Left ventricle myocardium inferior (tissue), 1 donor: ENCODE data around the gene TOP1. TPM values are rescaled to one million over a fixed set of nuclear protein-coding genes. Genes with fewer than 3 reads are reported as not detected.

Experiments used
- DNase-seq: peaks from one replicate; pipeline ENCODE4 v3.0.0-alpha.2; 2020
- H3K27ac ChIP-seq: fragments of 200-600 bp; replicated peaks from 2 replicates; pipeline ENCODE4 v1.8.0; 2021
- H3K27me3 ChIP-seq: fragments of 200-600 bp; 2 replicates; pipeline ENCODE4 v1.8.0; 2021; ENCODE audit warnings: low read depth
- H3K36me3 ChIP-seq: fragments of 200-600 bp; 2 replicates; pipeline ENCODE4 v1.8.0; 2021
- H3K4me1 ChIP-seq: fragments of 200-600 bp; 2 replicates; pipeline ENCODE4 v1.8.0; 2021
- H3K4me3 ChIP-seq: fragments of 200-600 bp; 2 replicates; pipeline ENCODE4 v1.8.0; 2021; ENCODE audit warnings: mild to moderate bottlenecking, moderate library complexity
- H3K9me3 ChIP-seq: fragments of 200-600 bp; replicated peaks from 2 replicates; pipeline ENCODE4 v1.8.0; 2021
- intact Hi-C: fragments of 100-400 bp; cut with micrococcal nuclease; formaldehyde crosslinking; loops from one replicate; pipeline ENCODE4 v1.11.0; 2022
- total RNA-seq: library from RNA; stranded (reverse); fragmentation: NEBNext Ultra II Directional; extraction: Animal tissue kit (Norgen Biotek cat#: 25700); gene quantifications from one replicate; pipeline ENCODE4 v1.2.1, GENCODE V29; 2021
- TF ChIP-seq, protein P1 (sequence below): fragments of 200-600 bp; IDR thresholded peaks from 2 replicates; pipeline ENCODE4 v1.8.0; 2021; ENCODE audit warnings: antibody characterized with exemption, mild to moderate bottlenecking, borderline replicate concordance
- donor health status: DM: no; HTN: yes; CAD: no; lungs with severe emphysema.

TOP1 gene
- total RNA-seq, 1 donor from 2014 or later, result 23.9 TPM

DNA sequence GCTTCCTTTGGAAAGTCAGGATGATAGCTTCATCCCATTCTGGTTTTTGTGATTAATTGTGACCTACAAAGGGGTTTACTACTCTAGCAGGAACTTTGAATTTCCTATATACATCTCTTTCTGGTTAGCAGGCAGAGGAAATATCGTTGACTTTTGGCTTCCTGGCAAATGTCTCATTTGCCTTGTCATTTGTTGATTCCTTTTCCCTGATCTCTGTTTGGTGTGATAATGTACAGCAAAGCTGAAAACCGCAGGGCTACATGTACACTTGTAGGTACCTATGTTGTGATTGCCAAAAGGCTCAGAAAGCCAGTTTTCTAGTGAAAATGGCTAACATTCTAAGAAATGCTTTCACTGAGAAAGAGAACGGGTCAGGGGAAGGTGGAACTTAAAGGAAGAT lies 44.3 kb downstream of the TOP1 start:
- TF ChIP-seq, protein P1, sequence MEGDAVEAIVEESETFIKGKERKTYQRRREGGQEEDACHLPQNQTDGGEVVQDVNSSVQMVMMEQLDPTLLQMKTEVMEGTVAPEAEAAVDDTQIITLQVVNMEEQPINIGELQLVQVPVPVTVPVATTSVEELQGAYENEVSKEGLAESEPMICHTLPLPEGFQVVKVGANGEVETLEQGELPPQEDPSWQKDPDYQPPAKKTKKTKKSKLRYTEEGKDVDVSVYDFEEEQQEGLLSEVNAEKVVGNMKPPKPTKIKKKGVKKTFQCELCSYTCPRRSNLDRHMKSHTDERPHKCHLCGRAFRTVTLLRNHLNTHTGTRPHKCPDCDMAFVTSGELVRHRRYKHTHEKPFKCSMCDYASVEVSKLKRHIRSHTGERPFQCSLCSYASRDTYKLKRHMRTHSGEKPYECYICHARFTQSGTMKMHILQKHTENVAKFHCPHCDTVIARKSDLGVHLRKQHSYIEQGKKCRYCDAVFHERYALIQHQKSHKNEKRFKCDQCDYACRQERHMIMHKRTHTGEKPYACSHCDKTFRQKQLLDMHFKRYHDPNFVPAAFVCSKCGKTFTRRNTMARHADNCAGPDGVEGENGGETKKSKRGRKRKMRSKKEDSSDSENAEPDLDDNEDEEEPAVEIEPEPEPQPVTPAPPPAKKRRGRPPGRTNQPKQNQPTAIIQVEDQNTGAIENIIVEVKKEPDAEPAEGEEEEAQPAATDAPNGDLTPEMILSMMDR, result no peak
- H3K36me3 ChIP-seq, result peaks cover 11% of the 10 kb centered on the region
- H3K4me3 ChIP-seq, result no peak overlapping the region
- H3K27ac ChIP-seq, result peak overlapping the region; percentile 32
- H3K27me3 ChIP-seq, result no peaks in the 10 kb centered on the region
- DNase-seq, result no peak
- no peaks in the 10 kb centered on the region for H3K9me3 ChIP-seq
- intact Hi-C loops, result no loop called here
- peaks cover 83% of the 10 kb centered on the region for H3K4me1 ChIP-seq

DNA sequence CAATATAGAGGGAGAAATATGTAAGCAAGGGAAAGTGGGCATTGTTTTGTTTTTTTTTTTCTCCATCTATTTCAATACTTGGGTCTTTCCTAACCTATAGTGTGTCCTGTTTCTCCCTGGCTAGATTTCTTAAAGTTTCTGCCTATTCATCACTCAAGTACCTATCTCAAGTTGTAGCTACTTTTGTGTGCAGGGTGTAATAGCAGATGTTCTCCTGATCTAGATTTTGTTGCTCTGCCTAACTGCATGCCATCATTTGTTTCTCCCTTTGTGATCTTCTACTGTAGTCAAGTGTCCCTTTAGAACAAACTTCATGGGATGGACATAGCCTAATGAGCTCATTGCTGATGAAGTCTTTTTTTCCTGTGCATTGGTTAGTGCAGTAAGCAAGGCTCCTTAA lies 45.8 kb downstream of the TOP1 start:
- intact Hi-C loops, result no loop called here
- Histone ChIP-seq H3K4me3 (no peak overlapping the region), H3K27ac (no peak overlapping the region), H3K4me1 (peaks cover 83% of the 10 kb centered on the region), H3K9me3 (no peaks in the 10 kb centered on the region), H3K27me3 (no peaks in the 10 kb centered on the region), H3K36me3 (peaks cover 11% of the 10 kb centered on the region)
- DNase-seq, result no peak
- TF ChIP-seq, protein P1, result no peak

DNA sequence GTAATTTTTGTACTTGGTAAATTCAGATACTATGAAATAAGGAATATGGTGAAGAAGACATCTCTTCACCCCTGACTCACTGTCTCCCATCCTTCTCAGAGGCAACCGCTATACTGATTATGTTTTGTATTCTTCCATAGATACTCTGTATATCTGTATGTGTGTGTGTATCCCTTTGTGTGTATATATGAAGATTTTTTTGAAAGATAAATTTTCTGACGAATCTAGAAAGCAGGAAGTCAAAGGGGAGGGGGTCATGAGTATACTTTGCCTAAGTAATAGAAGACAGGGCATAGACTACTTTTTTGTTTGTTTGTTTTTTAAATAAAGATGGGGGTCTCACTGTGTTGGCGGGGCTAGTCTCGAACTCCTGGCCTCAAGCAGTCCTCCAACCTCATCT lies 48.2 kb downstream of the TOP1 start:
- Histone ChIP-seq H3K4me3 (no peak overlapping the region), H3K4me1 (peaks cover 78% of the 10 kb centered on the region), H3K27ac (no peak overlapping the region), H3K36me3 (peaks cover 24% of the 10 kb centered on the region), H3K27me3 (no peaks in the 10 kb centered on the region), H3K9me3 (no peaks in the 10 kb centered on the region)
- no peak for DNase-seq
- TF ChIP-seq, protein P1, result no peak
- intact Hi-C loops, result no loop called here

DNA sequence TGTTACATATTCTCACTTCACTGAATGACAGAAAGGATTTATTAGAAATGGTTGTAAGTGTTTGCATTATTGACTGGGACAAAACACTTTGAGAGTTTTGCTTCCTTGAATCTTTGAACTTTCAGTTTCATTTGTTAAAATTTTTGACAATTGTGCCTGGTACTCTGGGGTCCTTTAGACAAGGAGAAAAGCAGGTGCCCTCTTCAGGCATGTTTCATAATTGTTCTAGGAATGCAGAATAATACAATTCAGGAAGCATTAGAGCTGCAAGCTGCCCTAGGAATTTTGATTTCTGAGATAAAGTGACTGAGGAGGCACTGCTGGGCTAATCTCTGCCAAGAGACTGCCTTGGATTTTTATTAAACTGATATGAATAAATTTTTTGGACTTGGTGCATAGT lies 49.7 kb downstream of the TOP1 start:
- TF ChIP-seq, protein P1, result peak; percentile 70
- H3K4me1 ChIP-seq, result peaks cover 62% of the 10 kb centered on the region
- peaks cover 37% of the 10 kb centered on the region for H3K36me3 ChIP-seq
- intact Hi-C loops, result no loop called here
- no peaks in the 10 kb centered on the region for H3K9me3 ChIP-seq
- H3K27ac ChIP-seq, result peak overlapping the region; percentile 52
- H3K27me3 ChIP-seq, result no peaks in the 10 kb centered on the region
- no peak for DNase-seq
- H3K4me3 ChIP-seq, result peak overlapping the region; percentile 26

DNA sequence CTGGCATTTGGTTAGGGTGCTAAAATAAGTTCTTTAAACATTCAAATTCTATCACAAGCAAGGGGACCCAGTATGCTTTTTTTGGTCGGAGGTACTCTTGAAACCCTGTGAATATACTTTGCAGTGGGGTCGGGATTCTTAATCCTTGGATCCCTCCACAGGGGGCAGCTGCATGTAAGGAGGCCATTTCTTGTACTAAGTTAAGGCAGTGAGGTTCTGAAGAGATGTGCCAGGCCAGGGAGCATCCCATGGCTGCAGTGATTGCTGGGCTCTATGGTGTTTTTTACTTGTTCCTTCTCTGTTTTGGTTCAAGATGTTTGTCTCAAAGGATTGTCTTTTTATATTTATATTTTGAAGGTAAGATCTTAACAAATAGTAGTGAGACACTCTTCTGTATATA lies 50.4 kb downstream of the TOP1 start:
- TF ChIP-seq, protein P1, result no peak
- H3K4me1 ChIP-seq, result peaks cover 55% of the 10 kb centered on the region
- H3K27ac ChIP-seq, result no peak overlapping the region
- H3K4me3 ChIP-seq, result no peak overlapping the region
- no peak for DNase-seq
- intact Hi-C loops, result no loop called here
- no peaks in the 10 kb centered on the region for H3K9me3 ChIP-seq
- no peaks in the 10 kb centered on the region for H3K27me3 ChIP-seq
- peaks cover 45% of the 10 kb centered on the region for H3K36me3 ChIP-seq

DNA sequence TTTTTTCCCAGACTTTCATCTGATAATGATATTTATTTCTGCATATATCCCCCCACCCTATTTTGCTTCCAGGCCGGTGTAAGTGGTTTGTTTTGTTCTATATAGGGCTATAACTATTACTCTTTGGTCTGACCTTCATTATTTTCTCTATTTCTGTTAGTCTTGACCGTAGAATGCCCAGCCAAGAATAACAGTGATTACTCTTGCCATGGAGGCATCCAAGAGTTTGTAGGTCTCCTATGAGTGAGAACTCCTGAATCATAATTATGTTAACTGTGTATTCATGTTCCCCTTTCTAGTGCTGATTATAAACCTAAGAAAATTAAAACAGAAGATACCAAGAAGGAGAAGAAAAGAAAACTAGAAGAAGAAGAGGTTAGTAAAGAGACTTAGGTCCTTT lies 52.2 kb downstream of the TOP1 start:
- no peaks in the 10 kb centered on the region for H3K9me3 ChIP-seq
- TF ChIP-seq, protein P1, result no peak
- no peak for DNase-seq
- H3K36me3 ChIP-seq, result peaks cover 63% of the 10 kb centered on the region
- H3K4me1 ChIP-seq, result peaks cover 39% of the 10 kb centered on the region
- H3K27ac ChIP-seq, result no peak overlapping the region
- no peaks in the 10 kb centered on the region for H3K27me3 ChIP-seq
- no peak overlapping the region for H3K4me3 ChIP-seq
- intact Hi-C loops, result loop anchor here (5.0 kb wide), 1 partner anchor 89 kb away; no protein-coding TSS in a partner anchor
